Activated T-helper 1 cell treated with Interleukin-2 at 50 U/mL for 16 hours (primary cell): ENCODE data around the gene SLC26A11.

Experiments
- DNase-seq: peaks from one replicate; pipeline ENCODE4 v3.0.0-alpha.2; 2020; ENCODE audit warnings: low read depth

Gene SLC26A11

GRCh38 chr17:80220054-80220735, at the start of gene SLC26A11, which contains the start of gene SGSH:
Gene SLC26A11, plus strand, starts transcription at chr17:80220427. Its CDS starts 1,134 bp downstream, at chr17:80221561.
Gene SGSH, minus strand, starts transcription at chr17:80220333. Its CDS starts 20 bp downstream, at chr17:80220313.
- peak; percentile 41 for DNase-seq

- DNase-seq, result no peak
Observed at GRCh38 chr17:80171681-80172080, 48.5 kb upstream of the SLC26A11 start.

- DNase-seq, result no peak
Observed at GRCh38 chr17:80173126-80173525, 47.1 kb upstream of the SLC26A11 start.

- DNase-seq, result no peak
Observed at GRCh38 chr17:80173916-80174315, 46.3 kb upstream of the SLC26A11 start.

GRCh38 chr17:80176757-80177156, 43.5 kb upstream of the SLC26A11 start:
- DNase-seq, result no peak

- DNase-seq, result no peak
Observed at GRCh38 chr17:80177986-80178595, 42.1 kb upstream of the SLC26A11 start.

- no peak for DNase-seq
Observed at GRCh38 chr17:80180192-80180591, 40.0 kb upstream of the SLC26A11 start.

- no peak for DNase-seq
Observed at GRCh38 chr17:80181431-80181830, 38.8 kb upstream of the SLC26A11 start.

GRCh38 chr17:80182118-80182844, 37.9 kb upstream of the SLC26A11 start:
- DNase-seq, result no peak

GRCh38 chr17:80182845-80183223, 37.4 kb upstream of the SLC26A11 start:
- no peak for DNase-seq

- no peak for DNase-seq
Observed at GRCh38 chr17:80183581-80184422, 36.4 kb upstream of the SLC26A11 start.

- DNase-seq, result no peak
Observed at GRCh38 chr17:80184423-80184714, 35.9 kb upstream of the SLC26A11 start.

- DNase-seq, result no peak
Observed at GRCh38 chr17:80185968-80186367, 34.3 kb upstream of the SLC26A11 start.

- no peak for DNase-seq
Observed at GRCh38 chr17:80187090-80187489, 33.1 kb upstream of the SLC26A11 start.

GRCh38 chr17:80187515-80187941, 32.7 kb upstream of the SLC26A11 start:
- DNase-seq, result no peak

- DNase-seq, result no peak
Observed at GRCh38 chr17:80189611-80190010, 30.6 kb upstream of the SLC26A11 start.

GRCh38 chr17:80190716-80191115, 29.5 kb upstream of the SLC26A11 start:
- DNase-seq, result no peak

GRCh38 chr17:80191192-80191591, 29.0 kb upstream of the SLC26A11 start:
- DNase-seq, result no peak

- no peak for DNase-seq
Observed at GRCh38 chr17:80191865-80192661, 28.2 kb upstream of the SLC26A11 start.

GRCh38 chr17:80195141-80195540, 25.1 kb upstream of the SLC26A11 start:
- DNase-seq, result no peak
